GM19239 (cell line): Measurements from ENCODE around the gene TFDP2.
"Not testable (repeated sequence)": the region's sequence is repeated elsewhere in the genome, so short reads cannot be mapped to it uniquely, and the experiment has no call there.

ENCODE experiments used
- DNase-seq: peaks from one replicate; pipeline ENCODE4 v3.0.0; 2011; ENCODE audit warnings: low spot score; ENCODE audit not compliant: insufficient read length
- FAIRE-seq: peaks from 2 replicates; lab custom pipeline; 2011; peaks lifted over from hg19 to GRCh38; lab: Jason Lieb, UNC

TFDP2 gene

DNA sequence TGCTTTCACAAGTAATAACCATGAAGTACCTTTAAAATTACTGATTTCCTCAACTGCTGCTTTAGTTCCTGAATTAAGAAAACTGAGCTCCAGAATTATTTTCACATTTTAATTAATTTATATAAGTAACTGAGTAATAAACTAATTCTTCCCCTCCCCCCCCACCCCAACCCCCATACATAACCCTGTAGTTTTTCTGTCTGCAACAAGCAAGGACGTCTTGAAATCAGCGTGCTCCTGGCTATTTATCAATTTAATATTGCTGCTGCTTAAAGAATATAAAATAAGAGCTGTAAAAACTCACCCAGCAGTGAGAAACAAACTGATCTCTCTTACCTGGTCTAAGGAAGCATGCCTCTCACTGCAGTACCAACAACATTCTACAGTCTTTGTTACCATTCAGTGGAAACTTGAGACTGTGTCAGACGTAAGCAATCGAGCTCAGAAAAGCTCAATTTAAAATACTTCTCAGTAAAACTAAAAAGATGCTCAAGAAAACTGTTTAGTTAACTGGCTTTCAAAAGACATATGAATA is 121.0 kb downstream of the TFDP2 start:
- DNase-seq (peak; percentile 27), FAIRE-seq (peak; percentile 91)

DNA sequence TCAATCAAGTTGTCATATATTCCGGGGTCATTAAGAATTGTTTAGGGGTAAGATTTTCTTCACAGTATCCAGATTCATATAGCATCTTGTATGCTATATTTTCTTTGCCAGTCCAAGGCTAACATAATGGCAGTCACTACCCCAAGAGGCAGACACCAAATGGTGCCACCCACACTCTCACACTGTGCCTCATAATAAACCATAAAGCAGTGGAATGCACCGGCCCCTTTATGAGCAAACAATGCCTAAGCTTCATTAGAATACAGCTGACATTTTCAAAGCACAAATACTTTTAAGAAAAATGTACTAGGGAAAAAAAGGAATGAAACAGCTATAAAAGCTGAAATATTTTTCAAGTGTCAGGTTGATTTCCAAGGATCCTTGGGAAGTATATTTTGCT is 121.6 kb downstream of the TFDP2 start:
- peak; percentile 56 for FAIRE-seq
- DNase-seq, result no peak

DNA sequence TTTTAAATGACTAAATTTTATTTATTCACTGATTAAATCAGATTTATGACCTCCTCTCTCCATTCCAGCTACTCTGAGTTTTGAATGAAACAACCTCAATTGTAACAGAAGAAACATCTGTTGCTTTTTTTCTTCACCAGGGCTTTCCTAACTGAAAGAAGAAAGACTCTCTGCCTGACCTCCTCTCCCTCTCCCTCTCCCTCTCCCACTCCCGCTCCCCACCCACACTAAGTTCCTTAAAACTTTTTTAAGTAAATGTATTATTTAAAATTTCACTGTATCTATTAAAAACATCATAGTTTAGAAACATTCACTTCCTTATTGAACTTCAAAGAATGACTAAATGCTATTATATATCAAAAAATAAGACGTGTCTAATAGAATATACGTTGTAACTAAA is 122.0 kb downstream of the TFDP2 start:
- FAIRE-seq (no peak), DNase-seq (no peak)

DNA sequence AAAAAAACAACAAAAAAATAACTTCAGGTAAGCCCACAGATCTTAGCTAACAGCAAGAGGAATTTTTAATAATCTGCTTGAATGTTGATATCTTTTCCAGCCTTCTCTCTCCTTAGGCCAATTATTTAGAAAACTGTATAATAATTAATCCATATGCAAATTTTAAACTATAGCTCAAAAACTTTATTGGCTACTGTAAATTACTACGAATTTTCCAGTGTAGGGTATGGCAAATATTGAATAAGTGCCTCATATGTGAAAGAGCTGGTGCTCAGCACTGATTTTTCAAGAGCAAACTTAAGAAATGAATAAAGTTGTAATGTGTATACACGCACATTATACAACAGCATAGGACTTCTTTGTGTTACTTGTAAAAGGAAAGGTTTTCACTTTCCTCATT is 123.0 kb downstream of the TFDP2 start:
- DNase-seq, result no peak
- no peak for FAIRE-seq

DNA sequence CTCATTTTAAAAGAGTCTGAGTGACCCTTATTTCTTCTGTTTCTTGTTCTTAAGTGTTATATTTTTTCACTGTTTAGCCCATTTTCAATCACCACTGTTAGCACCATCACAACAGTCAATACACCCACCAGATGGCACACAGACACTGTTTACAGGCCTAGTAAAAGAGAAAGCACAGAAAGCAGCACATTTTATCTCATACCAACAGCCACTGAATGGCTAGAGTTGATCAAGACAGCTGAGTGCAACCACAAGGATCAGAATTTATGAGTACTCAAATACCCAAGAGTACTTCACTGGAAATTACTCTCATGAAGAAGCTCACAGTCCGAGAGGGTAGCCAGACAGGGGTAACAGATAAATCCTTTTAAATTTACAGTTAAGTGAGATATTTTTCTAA is 127.0 kb downstream of the TFDP2 start:
- DNase-seq, result peak; percentile 14
- peak; percentile 79 for FAIRE-seq

DNA sequence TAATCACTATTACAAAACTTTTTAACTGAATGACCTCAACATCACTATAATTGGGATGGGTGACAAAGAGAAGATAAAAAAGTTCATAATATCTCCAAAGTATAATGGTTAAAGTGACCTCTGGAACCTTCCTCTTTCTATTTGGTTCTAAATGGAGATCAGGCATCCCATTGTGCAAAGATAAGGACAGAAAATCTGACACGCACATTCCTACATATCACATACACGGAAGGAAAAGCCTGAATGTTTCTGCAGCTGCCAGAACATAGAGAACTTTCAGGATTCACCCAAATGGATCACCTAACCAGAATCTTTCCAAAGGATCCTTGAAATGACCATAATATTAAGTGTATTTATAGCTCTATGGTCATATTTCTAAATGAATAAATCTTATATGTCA is 128.2 kb downstream of the TFDP2 start:
- FAIRE-seq (no peak), DNase-seq (no peak)

DNA sequence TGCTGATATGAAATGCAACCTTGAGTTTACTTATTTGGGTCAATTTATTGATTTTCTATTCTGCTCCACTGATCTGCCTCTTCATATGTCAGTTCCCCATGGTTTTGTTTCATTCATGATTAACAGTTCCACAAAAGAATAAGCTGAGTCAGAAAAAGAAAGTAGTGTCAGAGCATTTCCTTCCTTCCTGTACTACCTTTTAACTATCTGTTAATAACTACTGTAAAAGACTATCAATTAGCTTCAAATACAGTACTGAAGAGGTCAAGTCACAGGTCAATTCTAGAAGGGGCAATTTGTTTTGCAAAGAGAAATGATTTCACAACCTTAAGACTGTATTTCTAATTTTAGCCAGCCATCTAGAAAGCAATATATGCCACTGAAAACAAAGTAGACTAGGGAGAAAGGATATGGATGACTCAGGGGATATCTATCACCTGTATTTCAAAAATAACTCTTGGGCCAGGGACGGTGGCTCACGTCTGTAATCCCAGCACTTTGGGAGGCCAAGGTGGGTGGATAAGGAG is 129.5 kb downstream of the TFDP2 start:
- peak; percentile 85 for FAIRE-seq
- DNase-seq, result peak; percentile 26

DNA sequence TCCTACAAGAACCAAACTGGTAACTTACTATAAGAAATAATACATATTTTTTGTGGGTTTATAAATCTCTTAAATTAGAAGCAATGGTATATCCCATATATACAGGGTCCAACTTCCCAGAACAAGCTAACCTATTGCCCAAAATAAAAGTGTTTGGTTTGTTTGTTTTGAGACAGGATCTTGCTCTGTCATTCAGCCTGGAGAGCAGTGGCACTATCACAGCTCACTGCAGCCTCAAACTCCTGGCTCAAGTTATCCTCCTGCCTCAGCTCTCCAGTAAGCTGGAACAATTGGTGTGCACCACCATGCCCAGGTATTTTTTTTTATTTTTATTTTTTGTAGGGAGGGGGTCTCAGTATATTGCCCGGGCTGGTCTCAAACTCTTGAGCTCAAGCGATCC is 135.4 kb downstream of the TFDP2 start:
- DNase-seq (no peak), FAIRE-seq (no peak)

DNA sequence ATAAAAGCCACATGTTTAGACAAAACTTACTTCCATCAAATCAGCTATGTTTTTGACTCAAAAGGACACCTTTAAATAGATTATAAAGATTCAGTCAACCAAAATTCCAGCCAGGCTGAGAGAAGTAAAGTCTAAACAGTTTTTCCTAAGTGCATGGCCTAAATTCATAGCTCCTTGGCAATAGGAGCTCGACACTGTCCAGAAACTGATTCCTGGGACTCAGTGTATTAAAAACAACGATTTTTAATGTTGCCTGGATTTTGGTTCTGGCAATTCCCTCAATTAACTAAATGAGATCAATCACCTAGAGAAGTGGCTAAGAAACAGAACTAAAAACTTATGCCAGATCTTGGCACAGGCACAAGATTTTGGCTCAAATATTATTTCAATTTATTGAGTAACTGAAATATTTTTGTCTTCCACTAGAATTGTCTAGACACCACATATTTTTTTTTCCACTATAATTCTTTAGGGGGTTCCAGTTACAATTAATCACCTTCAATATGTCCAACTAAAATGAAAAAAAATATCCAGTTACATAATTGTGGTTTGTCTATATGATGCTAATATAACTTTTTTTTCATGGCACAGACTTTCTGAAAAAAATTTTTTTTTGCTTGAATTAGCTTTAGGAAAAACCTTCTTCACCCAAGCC is 135.9 kb downstream of the TFDP2 start:
- DNase-seq (no peak), FAIRE-seq (no peak)

DNA sequence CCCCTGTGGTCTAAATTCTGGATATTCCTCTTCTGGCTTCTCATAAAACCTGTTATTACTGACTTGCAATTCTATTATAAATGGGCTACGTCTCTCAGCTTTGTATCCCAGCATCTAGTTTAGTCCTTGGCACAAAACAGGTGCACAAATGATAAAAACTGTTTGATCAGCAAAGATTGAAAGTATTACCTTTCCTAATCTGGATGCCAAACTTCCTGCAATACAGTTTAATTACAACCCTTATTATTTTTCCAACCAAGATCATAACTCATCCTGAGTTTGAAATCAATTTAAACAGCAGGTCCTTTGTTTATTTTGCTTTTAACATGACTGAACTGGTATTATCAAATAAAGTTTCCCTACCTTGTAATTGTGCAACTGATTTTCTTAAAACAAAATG is 140.3 kb downstream of the TFDP2 start:
- FAIRE-seq (no peak), DNase-seq (no peak)

DNA sequence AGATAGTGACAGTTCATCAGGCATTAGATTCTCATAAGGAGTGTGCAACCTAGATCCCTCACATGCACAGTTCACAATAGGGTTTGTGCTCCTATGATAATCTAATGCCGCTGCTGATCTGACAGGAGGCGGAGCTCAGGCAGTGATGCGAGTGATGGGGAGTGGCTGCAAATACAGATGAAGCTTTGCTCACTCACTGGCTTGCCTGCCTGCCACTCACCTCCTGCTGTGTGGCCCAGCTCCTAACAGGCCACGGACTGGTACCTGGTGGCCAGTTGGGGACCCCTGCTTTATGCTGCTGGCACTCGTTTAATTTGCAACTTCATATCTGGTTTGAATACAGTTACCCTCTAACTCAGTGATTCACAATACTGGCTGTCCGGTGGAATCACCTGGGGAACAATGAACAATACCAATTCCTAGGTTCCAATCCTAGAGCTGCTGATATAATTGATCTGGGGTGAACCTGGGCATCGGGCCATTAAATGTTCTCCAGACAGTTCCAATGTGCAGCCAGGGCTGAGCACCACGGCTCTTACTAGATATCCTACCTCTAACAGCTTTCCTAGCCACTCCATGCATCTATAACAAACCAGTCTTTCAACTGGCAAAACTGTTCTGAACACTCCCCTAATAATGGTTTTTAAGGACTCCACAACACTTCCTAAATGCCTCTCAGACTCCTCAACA is 141.5 kb downstream of the TFDP2 start:
- FAIRE-seq (no peak), DNase-seq (no peak)

DNA sequence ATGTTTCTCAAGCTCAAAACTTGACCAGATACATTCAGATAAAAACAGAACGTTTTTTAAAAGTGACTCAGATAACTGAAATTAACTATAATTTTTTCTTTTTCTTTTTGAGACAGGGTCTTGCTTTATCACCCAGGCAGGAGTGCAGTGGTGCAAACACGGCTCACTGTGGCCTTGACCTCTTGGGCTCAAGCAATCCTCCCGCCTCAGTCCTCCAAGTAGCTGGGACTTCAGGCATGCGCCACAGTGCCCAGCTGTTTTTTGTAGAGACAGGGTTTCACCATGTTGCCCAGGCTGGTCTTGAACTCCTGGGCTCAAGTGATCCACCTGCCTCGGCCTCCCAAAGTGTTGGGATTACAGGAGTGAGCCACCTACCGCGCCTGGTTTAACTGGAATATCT is 144.4 kb downstream of the TFDP2 start:
- FAIRE-seq, DNase-seq: not testable (repeated sequence)

DNA sequence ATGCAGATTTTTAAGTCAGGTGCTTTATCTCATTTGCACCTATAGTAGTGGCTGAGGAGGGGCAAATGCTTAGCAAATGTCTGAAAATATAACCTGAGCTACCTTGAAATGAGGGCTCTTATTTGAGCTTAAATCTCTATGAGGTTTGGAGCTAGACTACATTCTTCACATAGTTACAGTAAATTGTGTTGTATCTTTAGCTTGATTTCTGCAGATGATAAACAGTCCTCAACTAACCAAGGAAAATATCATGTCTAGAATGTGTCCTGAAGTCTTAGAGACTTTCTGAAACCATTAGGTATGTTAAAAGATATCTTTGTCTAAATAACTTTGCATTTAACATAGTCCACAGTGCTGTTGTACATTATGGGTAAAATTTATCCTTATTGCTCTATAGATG is 145.3 kb downstream of the TFDP2 start:
- FAIRE-seq, result no peak
- DNase-seq, result no peak

DNA sequence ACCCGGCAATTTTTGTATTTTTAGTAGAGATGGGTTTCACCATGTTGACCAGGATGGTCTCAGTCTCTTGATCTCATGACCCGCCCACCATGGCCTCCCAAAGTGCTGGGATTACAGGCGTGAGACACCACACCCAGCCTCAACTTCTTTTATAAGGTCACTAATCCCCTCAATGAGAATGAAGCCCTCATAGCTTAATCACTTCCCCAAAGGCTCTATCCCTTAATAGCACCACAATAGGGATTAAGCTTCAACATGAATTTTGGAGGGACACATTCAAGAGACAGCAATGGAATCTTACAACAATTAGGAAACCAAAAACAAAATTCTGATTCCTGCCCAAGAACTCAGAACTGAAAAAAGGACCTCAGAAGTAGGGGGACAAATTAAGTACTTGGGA is 146.1 kb downstream of the TFDP2 start:
- no peak for DNase-seq
- no peak for FAIRE-seq

DNA sequence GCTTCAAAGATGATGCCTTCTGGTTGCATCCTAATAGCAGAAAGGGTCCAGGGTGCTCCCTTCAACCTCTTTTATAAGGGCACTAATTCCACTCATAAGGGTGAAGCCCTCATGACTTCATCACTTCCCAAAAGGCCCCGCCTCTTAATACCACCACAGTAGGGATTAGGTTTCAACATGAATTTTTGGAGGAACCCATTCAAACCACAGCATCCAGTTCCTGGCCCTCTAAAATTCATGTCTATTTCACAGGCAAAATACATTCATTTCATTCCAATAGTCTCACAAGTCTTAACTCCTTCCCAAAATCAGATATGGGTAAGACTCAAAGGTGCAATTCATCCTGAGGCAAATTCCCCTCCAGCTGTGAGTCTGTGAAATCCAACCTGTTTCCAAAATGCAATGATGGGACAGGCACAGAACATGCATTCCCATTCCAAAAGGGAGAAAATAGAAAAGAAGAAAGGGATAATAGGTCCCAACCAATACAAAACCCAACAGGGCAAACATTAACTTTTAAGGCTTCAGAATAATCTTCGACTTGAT is 148.9 kb downstream of the TFDP2 start:
- no peak for DNase-seq
- FAIRE-seq, result no peak

DNA sequence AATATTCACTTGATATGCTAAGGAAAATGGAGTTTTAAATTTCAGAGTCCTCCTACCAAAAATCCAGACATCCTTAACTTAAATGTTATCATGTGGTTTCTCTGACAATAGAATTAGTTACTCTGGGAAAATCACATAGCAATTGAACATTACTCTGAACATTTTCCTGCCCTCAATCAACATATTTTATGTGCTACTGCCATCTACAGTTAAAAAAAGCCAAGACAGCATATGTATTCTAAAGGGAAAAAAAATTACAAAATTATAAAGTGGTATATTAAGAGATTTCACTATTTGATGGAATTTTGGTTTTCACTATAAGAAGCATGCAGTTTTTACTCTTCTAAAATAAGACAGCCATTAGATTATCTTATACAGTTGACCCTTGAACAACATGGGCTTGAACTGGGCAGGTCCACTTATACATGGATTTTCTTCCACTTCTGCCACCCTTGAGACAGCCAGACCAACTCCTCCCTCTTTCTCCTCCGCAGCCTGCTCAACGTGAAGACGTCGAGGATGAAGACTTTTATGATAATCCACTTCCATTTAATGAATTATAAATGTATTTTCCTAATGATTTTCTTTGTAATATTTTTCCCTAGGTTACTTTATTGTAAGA is 150.6 kb downstream of the TFDP2 start:
- DNase-seq (no peak), FAIRE-seq (no peak)

DNA sequence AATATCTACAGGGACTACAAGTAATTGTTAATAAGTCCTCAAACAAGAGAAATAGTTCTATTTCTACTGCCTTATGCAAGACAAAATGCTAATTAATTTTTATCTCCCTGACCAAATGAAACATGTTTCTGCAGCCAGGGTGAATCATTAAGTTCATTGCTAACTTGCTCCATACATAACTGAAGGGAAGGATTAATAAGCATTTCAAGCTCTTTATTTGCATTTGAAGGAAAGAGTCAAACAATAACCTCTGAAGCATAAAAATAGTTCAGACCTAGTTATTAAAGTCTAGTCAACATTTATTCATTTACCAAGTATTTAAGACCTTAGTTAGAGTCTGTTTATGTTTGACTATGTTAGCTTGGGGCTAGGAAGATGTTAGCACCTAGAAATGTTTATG is 152.9 kb downstream of the TFDP2 start:
- no peak for DNase-seq
- FAIRE-seq, result peak; percentile 90

DNA sequence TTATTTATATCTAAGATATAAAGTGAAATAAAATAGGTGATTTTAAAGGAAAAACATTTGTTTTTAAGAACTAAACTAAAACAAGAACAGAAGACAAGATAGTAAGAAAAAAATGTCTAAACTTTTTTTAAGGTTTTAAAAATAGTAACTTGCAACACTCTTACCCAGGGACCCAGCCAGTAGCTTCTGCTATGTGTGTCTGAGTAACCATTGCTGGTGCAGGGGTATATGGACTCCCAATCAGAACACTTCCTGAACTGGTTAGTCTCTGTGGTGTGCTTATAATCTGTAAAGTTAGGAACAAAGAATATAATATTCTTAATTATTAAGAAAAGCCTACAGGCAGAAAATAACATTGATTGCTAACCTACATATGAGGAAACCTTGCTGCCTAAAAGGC is 154.5 kb downstream of the TFDP2 start:
- FAIRE-seq (peak; percentile 48), DNase-seq (no peak)

DNA sequence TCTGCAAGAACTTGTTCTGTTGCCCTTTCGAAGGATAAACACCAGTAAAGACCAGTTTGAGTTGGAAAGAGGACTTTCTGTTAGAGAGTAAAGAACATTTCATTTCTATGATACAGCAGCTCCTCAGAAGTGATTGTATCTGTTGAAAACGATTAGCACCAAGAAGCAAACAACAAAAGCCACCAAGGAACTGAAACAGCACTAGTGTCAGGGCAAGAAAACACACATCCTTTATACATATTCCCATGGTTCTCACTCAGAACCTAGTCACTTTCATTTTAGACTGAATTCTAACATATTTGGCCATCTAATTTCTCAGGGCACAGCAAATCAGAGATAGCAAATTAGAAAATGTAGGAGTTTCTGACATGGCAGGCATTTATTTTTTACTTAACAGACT is 156.8 kb downstream of the TFDP2 start:
- DNase-seq, result no peak
- FAIRE-seq, result peak; percentile 96

DNA sequence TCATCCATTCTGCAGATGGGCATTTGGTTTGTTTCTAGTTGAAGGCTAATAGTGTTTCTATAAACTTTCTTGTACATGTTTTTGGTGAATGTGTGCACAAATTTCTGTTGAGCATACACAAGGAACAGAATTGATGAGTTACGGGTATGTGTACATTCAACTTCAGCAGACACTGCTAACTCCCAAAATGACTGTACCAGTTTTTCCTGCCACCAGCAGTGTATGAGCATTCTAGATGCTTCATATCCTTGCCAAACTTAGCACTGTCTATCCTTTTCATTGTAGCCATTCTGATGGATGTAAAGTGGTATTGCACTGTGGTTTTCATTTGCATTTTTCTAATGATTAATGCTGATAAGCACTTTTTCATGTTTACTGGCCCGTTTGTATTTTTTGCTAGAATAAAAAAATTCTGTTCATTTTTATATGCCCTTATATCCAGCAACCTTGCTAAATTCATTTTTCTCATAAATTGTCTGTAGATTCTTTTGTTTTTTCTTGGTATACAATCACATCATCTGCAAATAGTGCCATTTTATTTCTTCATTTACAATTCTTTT is 162.7 kb downstream of the TFDP2 start:
- DNase-seq (no peak), FAIRE-seq (no peak)

DNA sequence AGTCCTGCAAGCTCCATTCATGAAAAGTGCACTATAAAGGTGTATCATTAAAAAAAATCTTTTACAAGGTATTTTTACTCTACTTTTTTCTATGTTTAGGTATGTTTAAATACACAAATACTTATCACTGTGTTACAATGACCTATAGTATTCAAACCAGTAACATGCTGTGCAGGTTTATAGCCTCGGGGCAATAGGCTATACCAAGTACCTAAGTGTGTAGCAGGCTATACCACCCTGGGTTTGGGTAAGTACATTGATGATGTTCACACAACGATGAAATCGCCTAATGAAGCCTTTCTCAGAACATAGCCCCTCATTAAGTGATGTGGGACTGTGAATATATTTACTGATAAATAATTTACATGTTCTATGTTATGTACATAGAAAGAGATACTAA is 168.3 kb downstream of the TFDP2 start:
- no peak for FAIRE-seq
- DNase-seq, result no peak
